GM21529 (cell line): ENCODE results near the gene SYMPK.

Source experiments
- ATAC-seq: cut with Tn5 transposase; IDR thresholded peaks from one replicate; pipeline ENCODE4 v1.9.1; 2021; ENCODE audit not compliant: unreplicated experiment

The SYMPK gene

DNA sequence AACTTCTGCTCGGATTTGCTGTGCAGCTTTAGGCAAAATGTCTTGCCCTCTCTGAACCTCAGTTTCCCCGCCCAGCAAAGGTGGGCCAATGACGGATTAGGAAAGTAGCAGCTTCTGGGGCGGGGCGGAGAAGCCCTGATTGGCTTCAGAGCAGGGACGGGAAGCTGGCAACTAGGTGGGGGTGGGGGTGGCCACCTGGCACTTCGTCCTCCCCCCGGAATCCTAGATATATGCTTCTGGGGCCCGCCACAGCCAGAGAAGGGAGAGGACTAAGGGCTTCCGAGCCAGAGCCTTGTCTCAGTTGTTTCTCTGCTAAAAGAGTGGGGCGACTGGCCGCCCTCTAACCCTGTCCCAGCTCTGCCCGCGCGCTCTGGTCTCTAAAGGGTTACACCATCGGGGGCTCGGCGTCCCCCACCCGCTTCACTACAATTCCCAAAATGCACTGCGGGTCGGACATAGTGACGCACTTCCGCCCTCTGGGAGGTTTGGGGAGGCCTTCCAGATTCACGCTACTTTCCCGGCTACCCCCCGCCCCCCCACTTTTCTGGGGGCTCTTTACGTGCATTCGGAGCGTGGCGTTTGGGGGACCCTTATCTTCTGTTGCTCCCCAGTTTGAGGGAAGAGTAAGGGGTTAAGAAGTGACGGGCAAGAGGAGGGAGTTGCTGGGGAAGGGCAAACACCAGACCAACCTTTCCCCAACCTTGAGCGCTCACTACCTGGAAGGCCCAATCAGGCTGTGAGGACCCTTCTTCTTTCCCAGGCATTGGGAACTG, 23.7 kb upstream of the SYMPK start:
- ATAC-seq = peak; percentile 52

GRCh38 chr19:45885556-45886426, 22.8 kb upstream of the SYMPK start, which contains the start of gene IRF2BP1:
Gene IRF2BP1 (minus strand): TSS chr19:45886141. CDS start chr19:45885774, 367 bp downstream.
- ATAC-seq = peak; percentile 40

DNA sequence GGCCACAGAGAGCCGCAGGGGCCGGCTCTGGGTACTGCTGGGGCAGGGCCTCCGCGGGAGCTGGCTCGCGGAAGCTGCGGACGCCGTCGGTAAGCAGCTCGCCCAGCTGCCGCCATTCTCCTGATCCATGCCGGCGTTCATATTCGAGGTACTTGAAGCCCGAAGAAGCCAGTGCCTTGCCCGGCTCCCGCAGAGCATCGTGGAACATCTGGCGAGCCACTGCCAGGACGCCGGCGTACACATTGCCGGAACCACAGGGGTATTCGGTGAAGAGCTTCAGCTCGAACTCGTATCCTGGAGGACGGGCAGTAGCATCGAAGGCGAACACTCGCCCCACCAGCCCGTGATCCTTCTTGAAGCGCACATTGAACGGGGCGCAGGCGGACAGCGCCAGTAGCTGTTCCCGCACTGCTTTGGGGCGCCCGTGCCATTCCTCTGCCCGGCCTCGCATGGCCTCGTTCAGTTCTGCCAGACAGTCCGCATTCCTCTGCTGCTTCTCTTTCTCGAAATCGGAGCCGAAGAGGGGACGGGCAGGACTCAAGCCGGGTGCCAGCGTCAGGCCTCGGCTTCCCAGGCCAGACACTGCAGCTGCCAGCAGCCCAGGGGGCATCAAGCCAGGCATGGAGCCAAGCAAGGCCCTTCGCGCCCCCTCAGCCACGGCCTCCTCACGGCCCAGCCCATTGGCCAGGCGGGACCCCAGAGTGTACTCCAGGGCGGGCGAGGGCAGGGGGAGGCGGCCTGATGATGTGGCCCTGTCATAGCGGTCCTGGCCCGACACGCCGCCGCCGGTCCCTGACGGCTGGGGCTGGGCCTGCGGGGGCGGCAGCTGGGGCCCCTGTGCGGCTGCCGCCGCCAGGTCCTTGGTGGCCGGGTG, 22.0 kb upstream of the SYMPK start:
- peak; percentile 3 for ATAC-seq

DNA sequence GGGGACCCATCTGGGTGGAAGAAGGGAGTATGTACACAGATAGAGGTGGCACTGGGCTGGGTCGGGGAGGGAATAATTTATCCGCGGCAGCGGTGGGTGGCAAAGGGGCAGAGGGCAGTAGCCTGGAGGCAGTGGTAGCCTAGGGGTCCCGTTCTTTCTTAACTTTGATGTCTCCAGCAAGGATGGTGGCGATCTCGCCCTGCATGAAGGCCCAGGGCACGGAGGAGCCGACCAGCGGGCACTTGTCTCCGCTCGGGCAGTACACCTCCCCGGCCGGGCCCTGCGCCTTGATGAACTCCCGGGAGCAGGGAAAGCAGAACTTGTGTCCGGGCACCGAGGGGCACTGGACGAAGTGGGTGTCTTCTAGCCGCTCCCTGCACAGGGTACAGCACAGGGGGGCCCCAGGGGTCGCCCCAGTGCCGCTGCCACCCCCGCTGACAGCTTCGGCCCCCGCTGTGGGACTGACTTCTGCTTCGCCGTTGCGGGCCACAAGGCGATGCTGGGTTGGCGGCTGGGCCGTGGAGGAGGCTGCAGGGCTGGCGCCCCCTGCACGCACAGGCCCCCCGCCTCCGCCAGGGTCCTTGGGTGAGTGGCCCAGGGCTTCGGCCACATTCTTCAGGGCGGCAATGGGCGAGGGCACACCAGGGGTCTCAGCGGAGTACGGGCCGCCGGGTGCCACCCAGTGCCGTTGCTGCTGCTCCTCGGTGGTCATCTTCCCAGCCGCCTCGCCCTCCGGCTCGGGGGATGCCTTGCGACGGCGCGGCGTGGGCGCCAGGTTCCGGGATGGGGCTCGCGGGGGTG, 21.1 kb upstream of the SYMPK start:
- ATAC-seq = no peak

- no peak for ATAC-seq
Measured at GRCh38 chr19:45883586-45883880, 20.6 kb upstream of the SYMPK start.

DNA sequence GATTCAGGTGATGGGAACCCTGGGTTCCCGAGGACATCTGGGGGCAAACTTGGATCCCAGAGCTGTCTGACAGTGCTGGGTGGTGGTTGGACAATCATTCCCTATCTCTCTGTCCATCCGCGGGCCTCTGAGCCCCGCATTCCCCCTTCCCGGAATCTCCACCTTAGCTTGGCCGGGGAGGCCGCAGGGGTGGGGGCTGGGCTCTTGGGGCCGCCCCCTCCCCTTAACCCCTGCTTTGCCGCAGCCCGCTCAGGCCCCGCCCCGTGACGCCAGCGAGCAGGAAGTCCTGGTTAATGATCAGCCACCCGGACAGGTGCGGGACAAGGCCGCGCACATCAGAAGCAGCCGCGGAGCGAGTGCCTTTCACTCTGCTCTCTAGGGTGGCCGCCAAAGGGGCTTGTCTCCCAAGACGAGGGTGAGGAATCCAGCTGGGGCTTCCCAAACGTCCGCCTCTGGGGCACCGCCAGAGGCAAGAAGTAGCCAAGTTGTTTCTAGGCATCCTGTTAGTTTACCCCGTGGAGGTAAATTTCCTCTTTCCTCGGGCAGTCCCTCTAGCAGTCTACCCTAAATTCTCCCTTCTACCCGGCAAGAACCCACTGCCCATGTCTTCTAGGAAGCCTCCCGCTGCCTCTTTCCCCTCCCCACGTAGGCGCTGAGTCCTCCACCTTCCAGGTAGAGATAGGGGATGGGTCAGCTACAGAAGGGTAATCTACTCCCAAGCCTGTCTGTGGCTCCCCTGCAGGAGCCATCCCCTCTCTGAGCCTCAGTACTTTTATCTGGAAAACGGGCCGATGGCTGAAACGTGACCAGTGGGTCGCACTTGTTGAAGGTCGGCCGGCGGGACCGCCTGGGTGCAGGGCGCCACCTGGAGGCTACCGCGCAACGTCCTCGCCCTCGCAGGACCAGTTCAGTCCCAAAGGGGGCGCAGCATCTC, 20.0 kb upstream of the SYMPK start:
- no peak for ATAC-seq

DNA sequence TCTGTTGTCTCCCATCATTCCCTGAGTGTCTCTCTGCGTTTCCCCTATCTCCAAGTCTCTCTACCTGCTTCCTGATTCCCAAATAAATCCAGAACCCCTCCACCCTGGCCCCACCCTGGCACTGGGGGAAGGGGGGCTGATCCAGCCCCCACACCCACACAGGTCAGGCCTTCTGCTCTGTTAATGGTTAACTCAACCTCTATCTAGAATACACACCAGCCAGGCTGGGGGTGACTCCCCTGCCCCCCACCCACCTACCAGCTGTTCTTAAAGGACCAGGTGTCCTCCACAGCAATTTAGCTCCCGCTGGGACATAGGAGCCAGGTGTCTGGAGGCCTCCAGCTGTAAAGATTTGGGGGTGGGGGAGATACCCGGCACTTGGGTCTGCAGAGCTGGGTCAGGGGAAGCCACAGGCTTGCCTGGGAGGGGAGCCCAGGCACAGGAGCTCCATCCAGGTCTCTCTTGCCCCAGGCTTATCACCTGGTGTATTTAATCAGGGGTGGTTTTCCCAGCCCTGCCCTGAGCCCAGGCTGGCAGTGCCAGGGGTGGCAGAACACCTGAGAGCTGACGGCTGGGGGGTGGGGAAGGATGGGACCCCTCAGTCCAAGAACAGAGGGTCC, 19.1 kb upstream of the SYMPK start:
- no peak for ATAC-seq

DNA sequence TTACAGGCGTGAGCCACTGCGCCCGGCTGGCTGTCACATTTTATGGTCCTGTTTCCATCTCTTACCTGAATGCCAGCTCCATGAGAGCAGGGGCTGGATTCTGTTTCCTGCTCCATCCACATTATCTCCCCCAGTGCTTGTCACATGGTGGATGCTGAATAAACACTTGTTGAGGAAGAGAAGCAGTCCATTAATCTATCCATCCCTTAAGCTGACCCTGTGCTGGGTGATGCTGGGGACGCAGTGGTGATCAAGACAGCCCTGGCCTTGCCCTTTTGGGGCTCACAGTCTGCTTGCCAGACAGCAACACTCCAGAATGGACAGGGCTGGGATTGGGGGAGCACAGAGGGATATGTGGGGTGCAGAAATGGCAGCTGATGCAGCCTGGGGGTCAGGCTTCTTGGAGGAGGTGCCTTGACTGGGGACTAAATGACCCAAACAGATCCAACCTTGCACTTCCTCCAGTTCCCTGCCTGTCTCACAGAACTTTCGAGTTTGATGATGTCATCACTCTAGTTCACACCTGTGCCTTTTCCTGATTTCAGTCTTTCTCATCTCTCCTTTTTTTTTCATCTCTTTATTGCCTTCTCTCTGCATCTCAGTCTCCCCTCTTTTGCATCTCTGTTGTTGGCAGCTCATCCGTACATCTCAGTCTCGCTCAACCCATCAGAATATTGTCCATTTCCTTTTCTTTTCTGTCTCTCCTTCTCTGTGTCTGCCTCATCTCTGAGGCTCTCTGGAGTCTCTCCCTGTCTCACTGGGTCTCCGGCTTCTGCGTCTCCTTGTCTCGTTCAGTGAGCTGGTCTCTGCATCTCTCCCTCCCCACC, 18.3 kb upstream of the SYMPK start:
- no peak for ATAC-seq

DNA sequence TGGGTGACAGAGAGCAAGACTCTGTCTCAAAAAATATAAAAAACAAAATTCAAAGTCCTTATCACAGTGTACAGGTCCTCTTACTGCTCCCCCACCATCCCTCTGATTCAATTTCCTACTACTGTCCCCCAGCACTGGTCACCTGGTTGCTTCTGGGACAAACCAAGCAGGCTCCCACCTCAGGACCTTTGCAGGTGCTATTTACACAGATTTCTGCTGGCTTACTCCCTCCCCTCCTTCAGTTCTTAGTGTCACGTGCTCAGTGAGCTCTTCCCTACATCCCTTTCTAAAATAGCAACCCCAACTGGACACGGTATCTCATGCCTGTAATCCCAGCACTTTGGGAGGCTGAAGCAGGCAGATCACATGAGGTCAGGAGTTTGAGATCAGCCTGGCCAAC, 17.0 kb upstream of the SYMPK start:
- ATAC-seq = no peak

- no peak for ATAC-seq
Measured at GRCh38 chr19:45879055-45879454, 16.1 kb upstream of the SYMPK start.

GRCh38 chr19:45878043-45878794, 15.3 kb upstream of the SYMPK start:
- ATAC-seq = no peak

DNA sequence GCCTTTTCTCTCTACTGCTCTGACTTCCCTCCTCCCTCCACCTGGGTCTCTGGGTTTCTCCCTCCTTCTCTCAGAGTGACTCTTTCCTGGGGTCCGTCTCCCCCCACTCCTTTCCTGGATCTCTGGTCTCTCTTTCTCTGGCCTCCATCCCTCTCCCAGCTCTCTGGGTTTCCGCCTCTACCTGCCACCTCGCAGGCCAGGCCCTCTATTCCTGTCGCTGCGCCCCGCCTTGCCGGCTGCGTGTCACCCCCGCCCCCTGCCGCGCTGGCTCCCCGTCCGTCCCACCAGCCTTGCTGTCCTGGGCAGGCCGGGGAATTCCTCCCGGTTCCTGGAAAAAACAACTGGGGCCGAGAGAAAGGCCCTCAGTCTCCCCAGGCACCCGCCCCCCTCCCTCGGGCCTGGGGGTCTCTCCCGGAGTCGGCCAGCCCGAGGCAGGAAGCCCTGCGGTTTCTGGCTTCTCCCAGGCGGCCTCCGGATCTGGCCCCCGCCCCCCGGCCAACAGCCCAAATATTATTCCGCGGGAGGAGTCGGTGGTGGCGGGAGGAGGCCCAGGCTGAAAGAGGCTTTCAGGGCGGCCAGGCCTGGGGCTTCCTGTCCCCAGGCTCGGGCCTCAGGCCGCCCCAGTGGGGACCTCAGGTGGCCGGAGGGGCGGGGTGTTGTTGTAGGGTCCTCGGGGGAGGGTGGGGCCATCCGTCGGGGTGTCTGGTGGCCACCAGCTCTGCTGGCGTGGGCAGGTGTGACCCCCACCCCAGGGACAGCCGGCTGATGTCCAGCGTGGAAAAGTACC, 13.7 kb upstream of the SYMPK start:
- ATAC-seq = no peak

GRCh38 chr19:45876161-45876410, 13.1 kb upstream of the SYMPK start:
- ATAC-seq = no peak

DNA sequence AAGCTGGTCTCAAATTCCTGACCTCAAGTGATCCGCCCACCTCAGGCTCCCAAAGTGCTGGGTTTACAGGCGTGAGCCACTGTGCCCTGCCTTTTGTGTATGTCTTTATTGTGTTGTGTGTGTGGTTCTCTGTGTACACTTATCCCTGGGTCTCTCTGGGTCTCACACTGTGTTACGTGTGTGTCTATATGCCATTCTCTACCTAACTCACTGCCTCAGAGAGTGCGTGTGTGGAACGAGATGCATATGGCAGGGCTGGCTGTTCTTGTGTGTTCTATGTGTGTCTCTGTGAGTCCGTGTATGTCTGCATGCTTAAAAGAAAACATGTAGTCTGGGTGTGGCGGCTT, 11.6 kb upstream of the SYMPK start:
- ATAC-seq = no peak

- no peak for ATAC-seq
Measured at GRCh38 chr19:45873219-45873772, 10.3 kb upstream of the SYMPK start.

DNA sequence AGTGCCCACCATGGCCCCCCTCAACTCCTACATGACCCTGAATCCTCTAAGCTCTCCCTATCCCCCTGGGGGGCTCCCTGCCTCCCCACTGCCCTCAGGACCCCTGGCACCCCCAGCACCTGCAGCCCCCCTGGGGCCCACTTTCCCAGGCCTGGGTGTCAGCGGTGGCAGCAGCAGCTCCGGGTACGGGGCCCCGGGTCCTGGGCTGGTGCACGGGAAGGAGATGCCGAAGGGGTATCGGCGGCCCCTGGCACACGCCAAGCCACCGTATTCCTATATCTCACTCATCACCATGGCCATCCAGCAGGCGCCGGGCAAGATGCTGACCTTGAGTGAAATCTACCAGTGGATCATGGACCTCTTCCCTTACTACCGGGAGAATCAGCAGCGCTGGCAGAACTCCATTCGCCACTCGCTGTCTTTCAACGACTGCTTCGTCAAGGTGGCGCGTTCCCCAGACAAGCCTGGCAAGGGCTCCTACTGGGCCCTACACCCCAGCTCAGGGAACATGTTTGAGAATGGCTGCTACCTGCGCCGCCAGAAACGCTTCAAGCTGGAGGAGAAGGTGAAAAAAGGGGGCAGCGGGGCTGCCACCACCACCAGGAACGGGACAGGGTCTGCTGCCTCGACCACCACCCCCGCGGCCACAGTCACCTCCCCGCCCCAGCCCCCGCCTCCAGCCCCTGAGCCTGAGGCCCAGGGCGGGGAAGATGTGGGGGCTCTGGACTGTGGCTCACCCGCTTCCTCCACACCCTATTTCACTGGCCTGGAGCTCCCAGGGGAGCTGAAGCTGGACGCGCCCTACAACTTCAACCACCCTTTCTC, 9.4 kb upstream of the SYMPK start:
- ATAC-seq = no peak
